ENCODE results near the gene RARS1. TPM values are rescaled to one million over a fixed set of nuclear protein-coding genes. Genes with fewer than 3 reads are reported as not detected.

RARS1 gene
- total RNA-seq, 4 donors from 2014 or later = 80.4 to 253 (median 102) TPM

DNA sequence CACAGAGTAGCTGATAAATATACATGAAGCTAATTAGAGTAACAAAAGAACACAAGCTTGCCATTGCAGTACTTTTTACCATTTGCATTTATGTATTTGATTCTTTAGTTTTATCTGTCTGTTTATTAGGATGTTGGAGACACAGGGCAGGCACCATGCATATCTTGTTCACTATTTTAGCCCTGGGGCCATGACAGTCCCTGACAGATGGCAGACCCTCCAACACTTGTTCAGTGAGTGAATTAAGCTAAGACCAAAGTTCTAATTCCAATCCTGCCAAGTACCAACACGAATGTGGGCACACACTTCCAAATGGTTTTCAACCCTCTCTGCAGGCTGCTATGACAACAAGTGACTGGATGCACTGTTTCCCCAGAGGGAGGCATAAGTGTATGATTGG is 12.0 kb upstream of the RARS1 start:
- DNase-seq = no peak
- Histone ChIP-seq H3K9me3 (no peaks in the 10 kb centered on the region), H3K27me3 (no peaks in the 10 kb centered on the region), H3K36me3 (no peaks in the 10 kb centered on the region), H3K4me1 (no peaks in the 10 kb centered on the region), H3K4me3 (no peak overlapping the region), H3K27ac (no peak overlapping the region)
- no peak for TF ChIP-seq POLR2A (IDR thresholded peaks at IDR 0.05)
- TF ChIP-seq, protein P1, sequence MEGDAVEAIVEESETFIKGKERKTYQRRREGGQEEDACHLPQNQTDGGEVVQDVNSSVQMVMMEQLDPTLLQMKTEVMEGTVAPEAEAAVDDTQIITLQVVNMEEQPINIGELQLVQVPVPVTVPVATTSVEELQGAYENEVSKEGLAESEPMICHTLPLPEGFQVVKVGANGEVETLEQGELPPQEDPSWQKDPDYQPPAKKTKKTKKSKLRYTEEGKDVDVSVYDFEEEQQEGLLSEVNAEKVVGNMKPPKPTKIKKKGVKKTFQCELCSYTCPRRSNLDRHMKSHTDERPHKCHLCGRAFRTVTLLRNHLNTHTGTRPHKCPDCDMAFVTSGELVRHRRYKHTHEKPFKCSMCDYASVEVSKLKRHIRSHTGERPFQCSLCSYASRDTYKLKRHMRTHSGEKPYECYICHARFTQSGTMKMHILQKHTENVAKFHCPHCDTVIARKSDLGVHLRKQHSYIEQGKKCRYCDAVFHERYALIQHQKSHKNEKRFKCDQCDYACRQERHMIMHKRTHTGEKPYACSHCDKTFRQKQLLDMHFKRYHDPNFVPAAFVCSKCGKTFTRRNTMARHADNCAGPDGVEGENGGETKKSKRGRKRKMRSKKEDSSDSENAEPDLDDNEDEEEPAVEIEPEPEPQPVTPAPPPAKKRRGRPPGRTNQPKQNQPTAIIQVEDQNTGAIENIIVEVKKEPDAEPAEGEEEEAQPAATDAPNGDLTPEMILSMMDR (IDR thresholded peaks at IDR 0.05) = no peak
- intact Hi-C loops (cut with DNase I; ENCODE audit: low total_unique reads) = no loop called here

DNA sequence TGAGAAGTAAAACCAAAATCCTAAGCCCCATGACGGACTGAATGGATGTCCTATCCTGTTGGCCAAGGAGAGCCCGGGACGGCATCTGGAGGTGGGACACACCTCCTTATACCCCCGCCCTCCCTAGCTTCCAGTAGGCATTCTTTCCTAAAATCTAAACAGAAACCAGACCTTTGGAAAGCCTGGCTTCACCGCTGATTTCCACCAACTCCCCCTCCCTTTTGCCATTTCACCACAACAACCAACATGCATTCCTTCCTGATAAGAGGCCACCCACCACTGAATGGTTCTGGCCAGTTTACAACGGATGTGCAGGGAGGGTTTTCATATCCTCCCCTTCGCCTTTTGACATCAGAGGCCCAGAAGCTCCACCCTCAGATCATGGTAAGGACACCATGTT is 9.2 kb upstream of the RARS1 start:
- H3K4me1 ChIP-seq = no peaks in the 10 kb centered on the region
- TF ChIP-seq, protein P1 (IDR thresholded peaks at IDR 0.05) = no peak
- no peak for TF ChIP-seq POLR2A (IDR thresholded peaks at IDR 0.05)
- H3K27me3 ChIP-seq = no peaks in the 10 kb centered on the region
- no peak for DNase-seq
- no peaks in the 10 kb centered on the region for H3K9me3 ChIP-seq
- H3K36me3 ChIP-seq = no peaks in the 10 kb centered on the region
- H3K4me3 ChIP-seq = no peak overlapping the region
- intact Hi-C loops (cut with DNase I; ENCODE audit: low total_unique reads) = no loop called here
- no peak overlapping the region for H3K27ac ChIP-seq

DNA sequence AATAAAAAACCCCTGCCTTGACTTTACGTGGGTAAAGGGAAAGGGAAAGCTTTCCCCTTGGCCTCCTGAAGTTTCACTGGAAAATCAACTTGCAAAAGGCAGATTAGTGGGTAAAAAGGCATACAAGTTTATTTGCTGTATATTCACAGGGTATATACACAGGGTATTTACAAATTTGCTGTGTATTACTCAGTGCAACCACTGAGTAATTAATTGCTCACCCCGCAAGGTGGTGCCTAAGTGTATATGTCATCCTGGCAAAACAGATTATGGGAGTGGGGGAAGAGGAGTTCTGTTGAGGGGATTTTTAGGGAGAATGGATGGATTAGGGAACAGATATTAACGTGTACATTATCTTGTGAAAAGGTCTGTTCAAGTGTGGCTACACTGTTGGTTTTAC is 7.1 kb upstream of the RARS1 start:
- intact Hi-C loops (cut with DNase I; ENCODE audit: low total_unique reads) = no loop called here
- no peak for DNase-seq
- Histone ChIP-seq H3K4me1 (no peaks in the 10 kb centered on the region), H3K36me3 (no peaks in the 10 kb centered on the region), H3K27ac (no peak overlapping the region), H3K9me3 (no peaks in the 10 kb centered on the region), H3K27me3 (no peaks in the 10 kb centered on the region), H3K4me3 (no peak overlapping the region)
- no peak for TF ChIP-seq POLR2A (IDR thresholded peaks at IDR 0.05)
- TF ChIP-seq, protein P1 (IDR thresholded peaks at IDR 0.05) = no peak

DNA sequence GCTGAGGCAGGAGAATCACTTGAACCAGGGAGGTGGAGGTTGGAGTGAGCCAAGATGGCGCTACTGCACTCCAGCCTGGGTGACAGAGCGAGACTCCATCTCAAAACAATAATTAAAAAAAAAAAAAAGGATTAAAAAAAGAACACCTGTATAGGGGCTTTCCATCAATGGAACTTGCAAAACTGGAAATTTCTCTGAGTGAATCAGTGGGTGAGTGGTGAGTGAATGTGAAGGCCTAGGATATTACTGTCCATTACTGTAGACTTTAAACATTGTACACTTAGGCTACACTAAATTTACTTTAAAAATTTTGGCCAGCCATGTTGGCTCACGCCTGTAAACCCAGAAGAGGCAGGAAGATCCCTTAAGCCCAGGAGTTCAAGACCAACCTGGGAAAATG is 5.7 kb upstream of the RARS1 start:
- DNase-seq = no peak
- TF ChIP-seq, protein P1 (IDR thresholded peaks at IDR 0.05) = no peak
- TF ChIP-seq POLR2A (IDR thresholded peaks at IDR 0.05) = no peak

DNA sequence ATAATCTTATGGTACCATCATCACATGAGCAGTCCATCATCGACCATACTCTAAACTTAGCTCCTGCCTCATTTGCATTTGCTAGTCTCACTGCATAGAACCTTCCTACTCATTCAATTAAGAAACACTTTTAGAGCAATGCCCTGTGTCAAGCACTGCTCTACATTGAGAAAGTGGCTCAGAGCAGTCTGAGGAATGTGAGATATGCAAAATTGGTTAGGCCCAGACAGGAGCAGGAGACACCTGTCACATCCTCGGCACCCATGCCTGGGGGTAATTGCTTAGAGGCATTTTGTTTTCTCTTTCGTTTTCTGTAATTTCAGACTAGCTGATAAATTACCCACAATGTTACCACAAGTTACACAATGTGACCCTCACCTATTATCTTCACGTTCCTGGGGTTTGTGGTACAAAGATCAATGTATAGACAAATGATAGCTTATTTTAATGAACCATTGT is 4.9 kb upstream of the RARS1 start:
- H3K27ac ChIP-seq = no peak overlapping the region
- no peaks in the 10 kb centered on the region for H3K36me3 ChIP-seq
- H3K27me3 ChIP-seq = no peaks in the 10 kb centered on the region
- no peaks in the 10 kb centered on the region for H3K9me3 ChIP-seq
- H3K4me3 ChIP-seq = no peak overlapping the region
- no peaks in the 10 kb centered on the region for H3K4me1 ChIP-seq
- TF ChIP-seq, protein P1 (IDR thresholded peaks at IDR 0.05) = no peak
- no peak for TF ChIP-seq POLR2A (IDR thresholded peaks at IDR 0.05)
- intact Hi-C loops (cut with DNase I; ENCODE audit: low total_unique reads) = no loop called here
- DNase-seq = no peak

More for the DNA sequence above, 5.7 kb upstream of the RARS1 start:
- Histone ChIP-seq H3K27ac (no peak overlapping the region), H3K4me1 (no peaks in the 10 kb centered on the region), H3K36me3 (no peaks in the 10 kb centered on the region), H3K9me3 (no peaks in the 10 kb centered on the region), H3K4me3 (no peak overlapping the region), H3K27me3 (no peaks in the 10 kb centered on the region)
- intact Hi-C loops (cut with DNase I; ENCODE audit: low total_unique reads) = no loop called here
